GM12878 (cell line): ENCODE results near the gene C12orf60. TPM values are rescaled to one million over a fixed set of nuclear protein-coding genes. Genes with fewer than 3 reads are reported as not detected.

Source experiments
- ATAC-seq: fragments of 200-7000 bp; cut with Tn5 transposase; 3 replicates; pipeline ENCODE4 v1.9.1; 2020; ENCODE audit warnings: mild to moderate bottlenecking, moderate library complexity
- BruUV-seq: library from RNA; stranded (reverse); fragments of 400-500 nt; replicated peaks from 2 replicates; lab custom pipeline; 2021; lab: Mats Ljungman, UMichigan
- CTCF ChIA-PET: fragments of 300-600 bp; sonication (Branson Sonifier 250); formaldehyde crosslinking; extraction: SDS; loops from one replicate; lab custom pipeline; 2021; ENCODE audit warnings: inconsistent platforms; lab: Yijun Ruan, JAX
- POLR2A ChIA-PET: fragments of 350-600 bp; formaldehyde crosslinking; extraction: SDS; loops from one replicate; lab custom pipeline; 2021; ENCODE audit warnings: inconsistent platforms; lab: Charles Lee
- RAD21 ChIA-PET: fragments of 300-600 bp; sonication (Branson Sonifier 250); formaldehyde crosslinking; loops from one replicate; lab custom pipeline; 2023; ENCODE audit warnings: antibody characterized with exemption; ENCODE audit not compliant: unreplicated experiment; lab: Charles Lee
- SMC1A ChIA-PET: fragments of 300-600 bp; sonication (Branson Sonifier 250); formaldehyde crosslinking; loops from one replicate; lab custom pipeline; 2023; ENCODE audit not compliant: unreplicated experiment, uncharacterized antibody; lab: Charles Lee
- DNase-seq: peaks from one replicate; pipeline ENCODE4 v3.0.0-alpha.2; 2011; ENCODE audit warnings: low read depth, low spot score
- FAIRE-seq: peaks from 3 replicates; lab custom pipeline; 2011; peaks lifted over from hg19 to GRCh38; lab: Jason Lieb, UNC
- H2AFZ ChIP-seq: 2 replicates; pipeline ENCODE4 v1.6.0; 2011; ENCODE audit warnings: low read depth, low read length, control low read depth; ENCODE audit not compliant: control insufficient read depth
- H3K27ac ChIP-seq: 2 replicates; pipeline ENCODE4 v1.5.1; 2011; ENCODE audit warnings: control low read depth; ENCODE audit not compliant: control insufficient read depth, insufficient read depth
- H3K27me3 ChIP-seq, 2 experiments: replicated peaks in 1 of 2; 2 replicates each; pipeline versions ENCODE4 v1.6.0 to v1.6.1; 2011; ENCODE audit warnings: low read length in 1 of 2; ENCODE audit not compliant: control insufficient read depth in 2 of 2, insufficient read depth in 2 of 2
- H3K36me3 ChIP-seq, 2 experiments: 2 replicates each; pipeline ENCODE4 v1.5.1; 2011; ENCODE audit warnings: low read length in 1 of 2; ENCODE audit not compliant: control insufficient read depth in 2 of 2, insufficient read depth in 2 of 2
- H3K4me1 ChIP-seq: 2 replicates; pipeline ENCODE4 v1.6.1; 2011; ENCODE audit warnings: mild to moderate bottlenecking, low read length, moderate library complexity, mixed read lengths; ENCODE audit not compliant: control insufficient read depth, insufficient read depth
- H3K4me2 ChIP-seq: 2 replicates; pipeline ENCODE4 v1.6.0; 2011; ENCODE audit warnings: control low read depth; ENCODE audit not compliant: control insufficient read depth, insufficient read depth
- H3K4me3 ChIP-seq: fragments of 200-600 bp; sonication (generic); 2 replicates; pipeline ENCODE4 v1.5.1; 2016
- H3K79me2 ChIP-seq: 2 replicates; pipeline ENCODE4 v1.6.0; 2011; ENCODE audit warnings: low read length; ENCODE audit not compliant: control insufficient read depth, insufficient read depth
- H3K9ac ChIP-seq: 2 replicates; pipeline ENCODE4 v1.8.0; 2011; ENCODE audit warnings: low read length, control low read depth, mixed read lengths; ENCODE audit not compliant: control insufficient read depth, insufficient read depth
- H3K9me3 ChIP-seq: replicated peaks from 3 replicates; pipeline ENCODE4 v1.5.1; 2011; ENCODE audit warnings: mild to moderate bottlenecking, low read length; ENCODE audit not compliant: control insufficient read depth, insufficient read depth
- H4K20me1 ChIP-seq: 2 replicates; pipeline ENCODE4 v1.6.0; 2011; ENCODE audit not compliant: control insufficient read depth, insufficient read depth
- WGBS: methylation state at CpG from one replicate; pipeline ENCODE4 v1.1.6; 2016; ENCODE audit warnings: low lambda C conversion rate; ENCODE audit not compliant: insufficient replicate concordance, insufficient coverage; ENCODE audit errors: missing lambda C conversion rate; 5-methylcytosine and 5-hydroxymethylcytosine counted together
- in situ Hi-C: fragments of 300-500 bp; cut with MboI; formaldehyde crosslinking; loops from 9 replicates; pipeline ENCODE4 v1.14.3; 2018; ENCODE audit warnings: mixed read lengths
- intact Hi-C: fragments of 100-400 bp; cut with micrococcal nuclease; formaldehyde crosslinking; loops from one replicate; pipeline ENCODE4 v1.14.2; 2022; ENCODE audit not compliant: unreplicated experiment
- polyA plus RNA-seq, 11 experiments: library from polyadenylated mRNA; depleted of rRNA in 4 of 11; unstranded in 6 of 11; stranded (reverse) in 5 of 11; fragments of >200 nt; fragmentation: Nextera tagmentation in 4 of 11; fragmentation: Illumina TruSeq in 1 of 11; extraction: Ambion mirVana in 4 of 11; extraction: Trizol in 1 of 11; gene quantifications; 1 replicate in 1 of 11; 2 replicates in 10 of 11; pipeline versions ENCODE4 v1.2.1 to v1.2.3, GENCODE V29; 2011 to 2016; ENCODE audit warnings: inconsistent platforms in 2 of 11, missing spikeins in 2 of 11, low read depth in 1 of 11
- total RNA-seq, 4 experiments: library from RNA; depleted of rRNA in 3 of 4; stranded (reverse); fragments of >200 nt in 3 of 4; fragmentation: Illumina TruSeq in 1 of 4; extraction: Trizol in 1 of 4; gene quantifications; 2 replicates each; pipeline versions ENCODE4 v1.2.1 to v1.2.3, GENCODE V29; 2013 to 2021
- TF ChIP-seq, protein P1 (sequence below): fragments of 450-650 bp; IDR thresholded peaks from 2 replicates; pipeline ENCODE4 v1.6.1; 2017; ENCODE audit warnings: antibody characterized with exemption, mild to moderate bottlenecking, moderate library complexity

The C12orf60 gene
- total and polyA plus RNA-seq, 10 of the 15 experiments (the other 5 are each of a cell fraction or from before 2014, with no cell fraction given) = 1.8 to 7.2 (median 3.2) TPM

DNA sequence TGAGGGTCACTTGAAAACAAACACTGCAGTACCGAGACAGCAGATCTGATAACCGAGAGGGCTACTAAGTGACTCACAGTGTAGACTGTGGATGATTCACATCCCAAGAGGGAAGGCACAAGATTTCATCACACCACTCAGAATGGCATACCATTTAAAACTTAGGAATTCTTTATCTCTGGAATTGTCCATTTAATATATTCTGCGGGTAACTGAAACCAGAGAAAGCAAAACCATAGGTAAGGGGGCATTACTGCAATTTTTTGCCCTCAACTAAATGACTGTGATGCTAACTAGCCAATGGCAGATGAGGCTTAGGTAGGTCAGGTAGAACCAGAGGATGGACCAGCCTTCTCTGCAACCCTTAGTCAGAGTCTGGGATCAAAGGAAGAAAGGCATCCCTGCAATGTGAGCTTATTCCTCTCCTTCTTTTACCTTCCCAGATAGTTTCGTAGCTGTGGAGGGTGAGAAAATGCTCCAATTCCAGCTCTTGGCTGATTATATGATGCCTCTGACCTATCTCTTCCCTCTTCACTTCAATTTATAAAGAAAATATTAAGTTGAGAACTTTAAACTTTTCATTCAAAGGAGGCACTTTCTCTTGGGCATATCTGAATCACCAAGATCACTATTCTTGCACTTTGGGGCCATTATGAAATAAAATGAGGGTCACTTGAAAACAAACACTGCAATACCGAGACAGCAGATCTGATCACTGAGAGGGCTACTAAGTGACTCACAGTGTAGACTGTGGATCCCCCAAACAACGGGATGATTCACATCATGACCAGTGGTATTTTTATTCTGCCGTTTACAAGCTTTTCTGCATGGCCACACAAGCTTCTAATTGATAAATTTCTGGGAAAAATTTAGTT, 33.1 kb downstream of the C12orf60 start:
- no peak; the same call in 2 of the 3 replicates for ATAC-seq
- in situ Hi-C loops = no loop called here
- BruUV-seq = no TSS peak

More for the DNA sequence above, 33.1 kb downstream of the C12orf60 start:
- no peak overlapping the region for H2AFZ ChIP-seq
- no peaks in the 10 kb centered on the region for H3K36me3 ChIP-seq
- no peak for DNase-seq
- no peak overlapping the region for H3K9ac ChIP-seq
- H3K9me3 ChIP-seq = no peaks in the 10 kb centered on the region
- RAD21 ChIA-PET = no interaction called here
- TF ChIP-seq, protein P1, sequence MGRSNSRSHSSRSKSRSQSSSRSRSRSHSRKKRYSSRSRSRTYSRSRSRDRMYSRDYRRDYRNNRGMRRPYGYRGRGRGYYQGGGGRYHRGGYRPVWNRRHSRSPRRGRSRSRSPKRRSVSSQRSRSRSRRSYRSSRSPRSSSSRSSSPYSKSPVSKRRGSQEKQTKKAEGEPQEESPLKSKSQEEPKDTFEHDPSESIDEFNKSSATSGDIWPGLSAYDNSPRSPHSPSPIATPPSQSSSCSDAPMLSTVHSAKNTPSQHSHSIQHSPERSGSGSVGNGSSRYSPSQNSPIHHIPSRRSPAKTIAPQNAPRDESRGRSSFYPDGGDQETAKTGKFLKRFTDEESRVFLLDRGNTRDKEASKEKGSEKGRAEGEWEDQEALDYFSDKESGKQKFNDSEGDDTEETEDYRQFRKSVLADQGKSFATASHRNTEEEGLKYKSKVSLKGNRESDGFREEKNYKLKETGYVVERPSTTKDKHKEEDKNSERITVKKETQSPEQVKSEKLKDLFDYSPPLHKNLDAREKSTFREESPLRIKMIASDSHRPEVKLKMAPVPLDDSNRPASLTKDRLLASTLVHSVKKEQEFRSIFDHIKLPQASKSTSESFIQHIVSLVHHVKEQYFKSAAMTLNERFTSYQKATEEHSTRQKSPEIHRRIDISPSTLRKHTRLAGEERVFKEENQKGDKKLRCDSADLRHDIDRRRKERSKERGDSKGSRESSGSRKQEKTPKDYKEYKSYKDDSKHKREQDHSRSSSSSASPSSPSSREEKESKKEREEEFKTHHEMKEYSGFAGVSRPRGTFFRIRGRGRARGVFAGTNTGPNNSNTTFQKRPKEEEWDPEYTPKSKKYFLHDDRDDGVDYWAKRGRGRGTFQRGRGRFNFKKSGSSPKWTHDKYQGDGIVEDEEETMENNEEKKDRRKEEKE = no peak
- intact Hi-C loops = no loop called here
- H3K4me2 ChIP-seq = no peak overlapping the region
- no peaks in the 10 kb centered on the region for H4K20me1 ChIP-seq
- H3K4me3 ChIP-seq = no peak overlapping the region
- H3K27ac ChIP-seq = no peak overlapping the region
- POLR2A ChIA-PET = interaction anchor here (0.6 kb wide), 1 partner anchor 30 kb away, joined by 3 read pairs; no protein-coding TSS in a partner anchor
- CTCF ChIA-PET = interaction anchor here (0.5 to 2.0 kb wide), 4 partner anchors 10 to 439 kb away, joined by 3 to 7 read pairs (median 6); no protein-coding TSS in a partner anchor
- H3K27me3 ChIP-seq = no peaks in the 10 kb centered on the region; a peak in 2 of 4 replicates
- 21% methylated on average over 7 of the region's 7 CpGs for WGBS
- no peaks in the 10 kb centered on the region for H3K79me2 ChIP-seq
- FAIRE-seq = no peak
- no peaks in the 10 kb centered on the region for H3K4me1 ChIP-seq
- SMC1A ChIA-PET = interaction anchor here (0.9 to 1.6 kb wide), 5 partner anchors 12 to 159 kb away, joined by 3 to 6 read pairs (median 3); no protein-coding TSS in a partner anchor
